ENCODE measurements around the gene RUNX2. TPM values are rescaled to one million over a fixed set of nuclear protein-coding genes. Genes with fewer than 3 reads are reported as not detected.

Gene RUNX2
- polyA plus RNA-seq, 1 donor from 2014 or later, result not detected

DNA sequence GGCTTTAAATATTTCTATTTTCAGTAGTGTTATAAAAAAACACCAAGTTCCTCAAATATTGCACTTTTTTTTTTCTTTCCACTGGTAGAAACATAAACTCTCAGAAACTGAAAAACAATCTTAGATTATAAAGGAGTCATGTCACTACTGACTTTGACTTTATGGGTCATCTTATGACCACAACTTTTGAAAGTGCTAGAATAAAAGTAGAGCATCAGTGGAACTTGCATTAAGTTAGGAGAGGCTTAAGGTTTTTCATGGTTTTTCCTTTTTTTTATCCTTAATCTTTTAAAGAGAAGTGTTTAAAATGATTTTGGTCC, 106.2 kb downstream of the RUNX2 start:
- Histone ChIP-seq H3K4me2 (ENCODE audit: low read length) (no peak overlapping the region), H3F3A (ENCODE audit: insufficient read depth, low read length, poor library complexity, severe bottlenecking) (no peaks in the 10 kb centered on the region), H3K9me3 (ENCODE audit: low read length) (no peaks in the 10 kb centered on the region), H3K79me2 (replicated peaks; ENCODE audit: insufficient read depth, low read length) (no peaks in the 10 kb centered on the region), H3K4me3 (ENCODE audit: low read length) (no peak overlapping the region), H3K36me3 (ENCODE audit: insufficient read depth, low read length) (no peaks in the 10 kb centered on the region), H3K9me2 (ENCODE audit: insufficient read depth, low read length) (no peaks in the 10 kb centered on the region), H2AFZ (ENCODE audit: low read depth, low read length) (no peak overlapping the region), H3K27me3 (ENCODE audit: insufficient read depth, low read depth, low read length) (no peaks in the 10 kb centered on the region), H3K9ac (ENCODE audit: low read length) (no peak overlapping the region), H3K27ac (ENCODE audit: low read length) (no peak overlapping the region), H4K20me1 (ENCODE audit: insufficient read depth) (no peaks in the 10 kb centered on the region)
- TF ChIP-seq MXI1 (conservative IDR thresholded peaks at IDR 0.05; ENCODE audit: poor library complexity, severe bottlenecking), result no peak
- no peak for TF ChIP-seq TAF1 (IDR thresholded peaks at IDR 0.05; ENCODE audit: low read depth)
- TF ChIP-seq EP300 (conservative IDR thresholded peaks at IDR 0.05; ENCODE audit: poor library complexity, severe bottlenecking), result no peak
- TF ChIP-seq RAD21 (conservative IDR thresholded peaks at IDR 0.05), result no peak
- no peak for TF ChIP-seq SMC3 (conservative IDR thresholded peaks at IDR 0.05; ENCODE audit: poor library complexity)
- TF ChIP-seq REST (IDR thresholded peaks at IDR 0.05; ENCODE audit: borderline replicate concordance), result no peak
- no peak for TF ChIP-seq EZH2 (IDR thresholded peaks at IDR 0.05; ENCODE audit: borderline replicate concordance, insufficient read depth, low read length, poor library complexity, severe bottlenecking)
- TF ChIP-seq, protein P1, sequence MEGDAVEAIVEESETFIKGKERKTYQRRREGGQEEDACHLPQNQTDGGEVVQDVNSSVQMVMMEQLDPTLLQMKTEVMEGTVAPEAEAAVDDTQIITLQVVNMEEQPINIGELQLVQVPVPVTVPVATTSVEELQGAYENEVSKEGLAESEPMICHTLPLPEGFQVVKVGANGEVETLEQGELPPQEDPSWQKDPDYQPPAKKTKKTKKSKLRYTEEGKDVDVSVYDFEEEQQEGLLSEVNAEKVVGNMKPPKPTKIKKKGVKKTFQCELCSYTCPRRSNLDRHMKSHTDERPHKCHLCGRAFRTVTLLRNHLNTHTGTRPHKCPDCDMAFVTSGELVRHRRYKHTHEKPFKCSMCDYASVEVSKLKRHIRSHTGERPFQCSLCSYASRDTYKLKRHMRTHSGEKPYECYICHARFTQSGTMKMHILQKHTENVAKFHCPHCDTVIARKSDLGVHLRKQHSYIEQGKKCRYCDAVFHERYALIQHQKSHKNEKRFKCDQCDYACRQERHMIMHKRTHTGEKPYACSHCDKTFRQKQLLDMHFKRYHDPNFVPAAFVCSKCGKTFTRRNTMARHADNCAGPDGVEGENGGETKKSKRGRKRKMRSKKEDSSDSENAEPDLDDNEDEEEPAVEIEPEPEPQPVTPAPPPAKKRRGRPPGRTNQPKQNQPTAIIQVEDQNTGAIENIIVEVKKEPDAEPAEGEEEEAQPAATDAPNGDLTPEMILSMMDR (IDR thresholded peaks at IDR 0.05; ENCODE audit: poor library complexity, severe bottlenecking), result no peak
- no peak for TF ChIP-seq POLR2AphosphoS5 (IDR thresholded peaks at IDR 0.05)

DNA sequence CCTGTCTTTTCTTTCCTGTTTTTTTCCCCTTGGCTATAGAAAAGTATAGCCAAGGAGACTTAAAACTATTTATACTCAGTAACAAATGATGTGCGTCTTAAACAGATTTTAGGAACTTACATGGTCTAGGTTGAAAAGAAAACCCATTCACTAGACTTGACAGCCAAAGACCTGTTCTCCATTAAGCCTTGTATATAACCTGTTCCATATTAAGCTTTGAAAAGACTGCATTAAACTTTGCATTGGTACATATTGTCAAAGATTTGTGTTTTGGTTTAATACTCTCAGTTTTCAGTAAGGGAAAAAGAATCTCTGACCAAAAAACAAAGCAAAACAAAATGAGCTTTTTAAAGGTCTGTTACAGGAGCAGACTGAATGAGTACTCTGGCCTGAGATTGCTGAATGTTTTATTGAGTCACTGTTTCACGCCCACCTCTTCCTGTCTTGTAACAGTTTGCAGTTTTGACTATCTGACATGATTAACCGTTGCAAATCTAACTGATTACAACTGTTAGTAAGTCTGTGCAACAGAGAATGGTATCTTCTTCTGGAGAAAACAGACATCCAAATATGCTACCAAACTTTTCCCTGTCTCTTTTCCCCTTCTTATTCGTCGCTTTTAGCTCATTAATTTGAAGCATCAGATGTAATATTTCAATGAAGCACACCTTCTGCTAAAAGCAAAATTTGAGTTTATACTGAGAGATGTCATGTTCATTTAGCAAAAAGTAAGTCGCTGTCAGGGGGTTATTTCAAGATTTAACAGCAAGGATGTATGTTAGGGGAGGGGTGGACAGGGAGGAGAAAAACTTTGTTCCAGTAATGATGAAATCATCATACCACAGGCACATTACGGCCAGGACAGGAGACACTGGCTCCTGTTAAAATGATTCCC, 108.7 kb downstream of the RUNX2 start:
- H2AFZ ChIP-seq (ENCODE audit: low read depth, low read length), result no peak overlapping the region
- no peak overlapping the region for H3K4me2 ChIP-seq (ENCODE audit: low read length)
- H4K20me1 ChIP-seq (ENCODE audit: insufficient read depth), result no peaks in the 10 kb centered on the region

More for the DNA sequence above, 108.7 kb downstream of the RUNX2 start:
- no peaks in the 10 kb centered on the region for H3K27me3 ChIP-seq (ENCODE audit: insufficient read depth, low read depth, low read length)
- no peak overlapping the region for H3K9ac ChIP-seq (ENCODE audit: low read length)
- H3K4me3 ChIP-seq (ENCODE audit: low read length), result no peak overlapping the region
- no peak overlapping the region for H3K27ac ChIP-seq (ENCODE audit: low read length)
- no peaks in the 10 kb centered on the region for H3K9me3 ChIP-seq (ENCODE audit: low read length)
- H3K79me2 ChIP-seq (replicated peaks; ENCODE audit: insufficient read depth, low read length), result no peaks in the 10 kb centered on the region
- H3K9me2 ChIP-seq (ENCODE audit: insufficient read depth, low read length), result no peaks in the 10 kb centered on the region
- H3F3A ChIP-seq (ENCODE audit: insufficient read depth, low read length, poor library complexity, severe bottlenecking), result no peaks in the 10 kb centered on the region
- H3K36me3 ChIP-seq (ENCODE audit: insufficient read depth, low read length), result no peaks in the 10 kb centered on the region
- TF ChIP-seq MXI1 (conservative IDR thresholded peaks at IDR 0.05; ENCODE audit: poor library complexity, severe bottlenecking) (no peak), SMC3 (conservative IDR thresholded peaks at IDR 0.05; ENCODE audit: poor library complexity) (no peak), TAF1 (IDR thresholded peaks at IDR 0.05; ENCODE audit: low read depth) (no peak), RAD21 (conservative IDR thresholded peaks at IDR 0.05) (no peak), POLR2AphosphoS5 (IDR thresholded peaks at IDR 0.05) (no peak), EP300 (conservative IDR thresholded peaks at IDR 0.05; ENCODE audit: poor library complexity, severe bottlenecking) (no peak), EZH2 (IDR thresholded peaks at IDR 0.05; ENCODE audit: borderline replicate concordance, insufficient read depth, low read length, poor library complexity, severe bottlenecking) (no peak), REST (IDR thresholded peaks at IDR 0.05; ENCODE audit: borderline replicate concordance) (no peak)
- TF ChIP-seq, protein P1 (IDR thresholded peaks at IDR 0.05; ENCODE audit: poor library complexity, severe bottlenecking), result no peak
